GM19463 (cell line): Measurements from ENCODE around the gene SUPT20HL2.
"Not testable (repeated sequence)": the region's sequence is repeated elsewhere in the genome, so short reads cannot be mapped to it uniquely, and the experiment has no call there.

ENCODE experiments used
- ATAC-seq: cut with Tn5 transposase; IDR thresholded peaks from one replicate; pipeline ENCODE4 v1.9.1; 2021; ENCODE audit warnings: mild to moderate bottlenecking, moderate library complexity; ENCODE audit not compliant: unreplicated experiment

The SUPT20HL2 gene

DNA sequence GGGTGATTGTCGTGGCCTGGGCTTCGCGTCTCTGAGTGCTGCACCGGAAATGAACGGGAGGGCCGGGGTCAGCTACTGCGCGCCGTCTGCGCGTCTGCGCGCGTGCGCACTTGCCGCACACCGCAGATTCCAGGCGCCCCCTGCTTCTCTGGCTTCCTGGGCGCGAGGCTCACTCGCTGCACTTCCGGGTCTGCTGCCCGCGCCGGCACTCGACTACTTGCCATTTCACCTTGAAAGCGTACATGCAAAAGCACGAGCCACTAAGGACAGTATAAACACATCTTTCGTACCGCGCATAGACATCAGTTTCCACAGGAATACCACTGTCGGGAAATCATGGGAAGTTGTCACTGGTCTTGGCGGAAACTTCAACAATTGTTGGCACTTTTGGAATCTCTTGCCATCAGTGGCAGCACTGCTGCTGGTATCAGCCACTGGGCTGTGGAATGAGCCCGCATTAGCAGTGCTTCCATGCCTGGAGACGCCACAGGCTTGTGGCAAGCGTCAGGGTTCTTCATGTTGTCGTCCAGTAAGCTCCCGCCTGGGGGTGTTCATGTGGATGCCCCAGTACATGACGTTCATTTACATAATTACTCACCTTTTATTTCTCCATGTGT is at the start of gene SUPT20HL2:
Gene SUPT20HL2, minus strand, starts transcription at position 51 of the 617 bp plus-strand sequence. CDS start 754 bp downstream, outside the sequence.
- no peak for ATAC-seq

DNA sequence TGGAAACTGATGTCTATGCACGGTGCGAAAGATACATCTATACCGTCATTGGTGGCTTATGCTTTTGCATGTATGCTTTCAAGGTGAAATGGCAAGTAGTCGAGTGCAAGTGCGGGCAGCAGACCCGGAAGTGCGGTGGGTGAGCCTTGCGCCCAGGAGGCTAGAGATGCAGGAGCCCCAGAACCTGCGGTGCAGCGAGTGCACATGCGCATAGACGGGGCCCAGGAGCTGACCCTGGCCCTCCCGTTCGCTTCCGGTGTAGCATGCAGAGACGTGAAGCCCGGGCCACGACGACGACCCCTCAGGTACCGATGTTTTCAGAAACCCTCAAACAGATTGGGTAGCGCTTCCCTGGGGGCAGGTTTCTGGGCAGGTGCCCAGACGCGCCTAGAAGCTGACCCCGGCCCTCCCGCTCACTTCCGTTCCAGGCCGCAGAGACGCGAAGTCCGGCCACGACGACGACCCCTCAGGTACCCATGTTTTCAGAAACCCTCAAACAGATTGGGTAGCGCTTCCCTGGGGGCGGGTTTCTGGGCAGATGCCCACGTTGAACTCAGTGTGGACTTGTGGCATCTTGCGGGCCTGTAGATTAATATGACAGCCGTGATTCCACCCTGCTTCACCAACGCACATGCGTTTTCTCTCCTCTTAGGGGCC is 48.3 kb upstream of the SUPT20HL2 start:
- ATAC-seq, result not testable (repeated sequence)

DNA sequence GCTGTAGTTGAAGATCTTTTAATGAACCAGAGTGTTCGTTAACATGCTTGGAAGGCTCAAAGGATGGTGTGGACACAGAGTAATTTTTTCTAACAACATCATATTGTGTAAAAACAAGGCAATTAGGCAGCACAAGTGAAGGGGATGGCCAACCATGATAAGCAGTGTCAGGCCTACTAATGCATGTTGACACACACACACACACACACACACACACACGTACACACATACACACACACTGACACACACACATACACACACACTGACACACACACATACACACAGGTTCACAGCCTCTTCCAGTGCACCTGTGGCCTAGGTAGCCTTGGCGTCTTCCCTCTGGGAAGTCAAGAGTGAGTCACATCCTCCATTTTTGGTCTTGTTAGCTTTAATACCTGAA is 46.4 kb upstream of the SUPT20HL2 start, which contains the start of gene SUPT20HL1:
Gene SUPT20HL1, plus strand, starts transcription at position 368 of the 400 bp plus-strand sequence. CDS start 2,122 bp downstream, outside the sequence.
- no peak for ATAC-seq

DNA sequence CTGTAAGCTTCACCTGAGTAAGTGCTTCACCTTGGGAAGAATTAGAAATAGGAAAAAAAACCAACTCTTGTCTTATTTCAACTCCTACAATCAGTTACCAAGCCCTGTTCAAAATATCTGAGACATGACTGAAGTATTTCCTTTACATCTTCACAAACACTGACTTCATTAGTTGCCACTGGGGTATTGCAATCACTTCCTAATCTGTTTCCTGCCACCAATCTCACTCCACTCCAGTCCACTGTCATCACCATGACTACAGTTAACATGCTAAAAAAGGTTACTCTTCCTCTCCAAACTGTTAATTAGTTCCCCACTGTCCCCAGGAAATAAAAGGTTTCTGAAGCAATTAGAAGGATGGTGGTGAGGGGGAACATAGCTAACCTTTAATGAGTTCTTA is 43.2 kb upstream of the SUPT20HL2 start:
- no peak for ATAC-seq

DNA sequence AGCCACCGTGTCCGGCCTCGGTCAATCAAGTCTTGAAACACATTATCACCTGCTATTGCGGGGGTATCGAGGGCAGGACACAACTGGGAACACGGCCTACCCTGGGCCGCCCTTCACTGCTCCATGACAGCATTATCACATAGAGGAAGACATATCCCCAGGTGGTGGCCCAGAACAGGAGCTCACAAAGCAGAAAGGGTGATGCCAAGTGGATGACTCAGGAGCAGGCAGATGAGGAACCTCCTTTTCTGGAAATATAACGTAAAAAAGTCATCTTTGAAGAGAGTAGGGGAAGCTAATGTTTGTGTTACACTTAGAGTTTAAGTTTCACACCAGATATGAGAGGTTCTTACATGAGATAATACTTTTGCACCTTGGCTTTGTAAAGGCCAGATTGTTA is 41.2 kb upstream of the SUPT20HL2 start:
- no peak for ATAC-seq

DNA sequence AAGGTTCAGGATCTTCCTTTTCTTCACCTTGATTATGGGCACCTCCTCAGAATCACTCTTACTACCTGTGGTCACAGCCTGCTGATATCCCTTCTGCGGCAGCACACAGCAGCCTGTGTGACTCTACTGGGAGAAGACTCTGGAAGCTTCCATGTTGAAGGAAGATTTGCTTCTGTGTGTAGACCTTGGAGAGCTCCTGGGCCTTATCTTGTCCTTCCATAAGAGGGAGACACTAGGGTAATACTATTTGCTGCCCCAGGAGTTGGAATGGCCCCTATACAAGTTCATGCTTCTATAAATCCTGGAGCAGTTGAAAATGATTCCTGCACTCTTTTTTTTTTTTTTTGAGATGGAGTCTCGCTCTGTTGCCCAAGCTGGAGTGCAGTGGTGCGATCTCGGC is 36.3 kb upstream of the SUPT20HL2 start:
- ATAC-seq, result no peak

DNA sequence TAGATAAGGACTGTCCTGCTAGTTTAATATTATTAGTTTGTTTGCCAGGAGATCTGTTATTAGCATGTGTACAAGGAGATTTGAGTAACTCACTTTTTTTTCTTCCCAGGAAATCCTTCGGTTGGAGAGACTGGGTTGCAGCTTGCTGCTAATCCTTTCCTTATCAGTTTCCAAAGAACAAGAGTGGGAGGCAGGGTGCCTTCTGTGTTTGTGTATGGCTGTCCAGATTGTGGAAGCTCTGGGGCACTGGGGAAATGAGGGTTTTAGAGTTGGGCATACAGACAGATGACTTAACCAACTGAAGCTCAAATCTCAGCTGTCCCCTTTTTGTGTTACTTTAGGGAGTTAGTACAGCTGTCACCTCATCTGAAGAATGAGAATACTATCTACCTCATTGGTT is 34.0 kb upstream of the SUPT20HL2 start:
- no peak for ATAC-seq

DNA sequence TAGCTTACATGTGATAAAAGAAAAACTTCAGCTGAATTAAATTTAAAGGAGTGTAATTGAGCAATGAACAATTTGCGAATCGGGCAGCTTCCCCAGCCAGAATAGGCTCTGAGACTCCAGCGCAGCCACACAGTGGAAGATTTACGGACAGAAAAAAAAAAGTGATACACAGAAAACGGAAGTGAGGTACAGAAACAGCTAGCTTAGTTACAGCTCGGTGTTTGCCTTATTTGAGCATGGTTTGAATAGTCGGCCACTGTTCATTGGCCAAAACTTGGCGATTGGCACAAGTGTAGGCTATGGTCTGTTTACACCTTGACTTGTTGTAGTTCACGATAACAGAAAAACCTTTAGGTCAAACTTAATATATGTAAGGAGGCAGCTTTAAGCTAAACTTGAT is 29.9 kb upstream of the SUPT20HL2 start:
- peak; percentile 86 for ATAC-seq

DNA sequence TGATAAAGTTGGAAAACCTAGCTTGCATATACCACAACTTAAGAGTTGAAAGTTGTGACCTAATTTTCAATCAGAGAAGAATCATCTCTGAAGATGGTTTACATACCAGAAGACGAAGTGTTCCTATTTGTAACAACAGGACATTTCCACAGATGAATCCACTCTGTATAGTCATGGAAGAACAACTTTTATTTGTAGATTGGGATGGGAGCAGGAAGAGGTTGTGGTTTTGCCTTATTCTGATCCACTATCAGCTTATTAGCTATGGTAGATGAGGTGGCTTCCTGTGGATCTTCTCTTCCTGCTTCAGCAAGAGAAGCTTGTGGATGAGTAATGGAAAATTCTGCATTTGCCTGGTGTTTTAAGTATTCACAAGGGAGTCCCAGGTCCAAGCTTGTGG is 27.9 kb upstream of the SUPT20HL2 start:
- no peak for ATAC-seq

DNA sequence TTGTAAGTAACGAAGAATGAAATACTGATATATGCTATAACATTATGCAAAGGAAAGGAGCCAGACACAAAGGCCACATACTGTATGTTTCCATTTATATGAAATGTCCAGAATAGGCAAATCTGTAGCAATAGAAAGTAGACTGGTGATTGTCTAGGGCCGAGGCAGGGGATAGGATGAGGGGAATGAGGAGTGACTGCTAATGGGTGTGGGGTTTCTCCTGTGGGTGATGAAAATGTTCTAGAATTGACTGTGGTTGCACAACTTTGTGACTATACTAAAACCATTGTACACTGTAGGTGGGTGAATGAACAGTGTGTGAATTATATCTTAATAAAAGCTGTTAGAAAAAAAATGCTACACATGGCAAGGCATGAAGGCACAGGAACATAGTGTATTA is 26.6 kb upstream of the SUPT20HL2 start:
- no peak for ATAC-seq

DNA sequence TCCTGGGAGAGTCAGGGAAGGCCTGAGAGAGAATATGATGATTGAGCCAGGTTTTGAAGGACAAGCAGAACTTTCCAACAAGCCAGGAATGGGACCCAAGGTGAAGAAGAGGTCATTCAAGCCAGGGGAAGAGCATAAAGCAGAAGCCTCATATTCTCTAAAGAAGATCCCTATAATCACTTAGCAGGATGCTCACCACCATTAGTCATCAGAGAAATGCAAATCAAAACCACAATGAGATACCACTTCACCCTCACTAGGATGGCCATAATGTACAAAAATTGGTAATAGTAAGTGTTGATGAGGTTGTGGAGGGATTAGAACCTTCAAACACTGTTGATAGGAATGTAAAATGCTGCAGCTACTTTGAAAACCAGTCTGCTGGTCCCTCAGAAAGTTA is 26.0 kb upstream of the SUPT20HL2 start:
- ATAC-seq, result no peak

DNA sequence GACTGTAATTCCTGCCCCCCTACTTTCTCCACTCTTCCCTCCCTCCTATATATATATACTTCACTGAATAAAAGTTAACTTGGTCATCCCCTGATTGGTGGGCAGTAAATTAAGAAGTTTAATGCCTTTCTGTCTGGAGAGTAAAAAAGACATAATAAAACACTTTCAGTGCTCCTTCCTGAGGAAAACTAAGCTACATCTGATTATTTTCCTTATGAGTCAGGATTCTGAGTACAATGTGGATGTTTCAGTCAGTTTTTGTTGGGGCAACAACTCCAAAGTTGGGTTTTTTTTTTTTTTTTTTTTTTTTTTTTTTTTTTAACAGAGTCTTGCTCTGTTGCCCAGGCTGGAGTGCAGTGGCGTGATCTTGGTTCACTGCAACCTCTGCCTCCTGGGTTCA is 22.0 kb upstream of the SUPT20HL2 start:
- ATAC-seq, result no peak

DNA sequence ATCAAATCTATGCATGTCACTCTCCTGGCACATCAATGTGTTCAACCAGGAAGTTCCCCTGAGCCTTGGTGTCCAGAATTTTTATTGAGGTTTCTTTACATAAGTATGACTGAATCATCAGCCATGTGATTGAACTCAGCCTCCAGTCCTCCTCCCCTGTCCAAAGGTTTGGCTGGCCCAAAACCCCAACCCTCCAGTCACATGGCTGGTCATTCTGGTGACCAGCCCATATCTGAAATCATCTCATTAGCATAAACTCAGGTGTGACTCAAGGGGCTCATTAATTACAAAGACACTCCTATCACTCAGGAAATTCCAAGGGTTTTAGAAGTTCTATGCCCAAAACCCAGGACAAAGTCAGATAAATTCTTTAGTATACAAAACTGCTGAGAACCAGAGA is 20.6 kb upstream of the SUPT20HL2 start:
- ATAC-seq, result no peak

DNA sequence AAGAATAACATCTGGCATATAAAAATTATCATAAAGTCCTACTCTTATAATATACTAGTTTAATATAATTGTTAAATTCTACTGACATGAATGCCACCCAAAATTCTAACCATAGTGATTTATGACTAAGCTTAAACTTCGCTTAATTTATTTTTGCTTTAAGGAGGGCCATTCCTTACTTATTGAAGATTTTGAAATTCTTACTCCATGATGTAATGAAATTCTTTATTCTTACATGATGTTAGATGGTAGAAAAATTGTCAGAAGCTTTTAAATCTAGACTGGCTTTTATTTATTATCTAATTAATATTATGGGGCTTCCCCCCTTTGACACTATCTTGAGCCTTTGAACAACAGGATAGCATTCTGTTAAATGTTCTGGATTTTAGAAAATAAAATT is 19.5 kb upstream of the SUPT20HL2 start:
- no peak for ATAC-seq

DNA sequence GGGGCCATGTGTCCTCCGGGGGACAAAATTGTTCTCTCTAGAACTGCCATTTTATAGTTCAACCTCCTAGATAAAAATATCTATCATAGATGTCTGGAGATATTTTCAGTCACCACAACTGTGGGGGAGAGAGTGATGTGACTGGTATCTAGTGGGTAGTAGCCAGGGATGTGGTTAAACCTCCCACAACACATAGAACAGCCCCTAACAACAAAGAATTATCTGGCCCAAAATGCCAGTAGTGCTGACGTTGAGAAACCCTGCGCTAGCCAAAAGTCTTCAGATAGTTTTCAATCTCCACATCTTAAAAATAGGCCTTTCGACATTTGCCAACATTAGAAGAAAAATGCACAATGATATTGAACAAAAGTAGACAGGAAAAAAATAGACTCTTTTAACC is 19.0 kb upstream of the SUPT20HL2 start:
- ATAC-seq, result no peak

DNA sequence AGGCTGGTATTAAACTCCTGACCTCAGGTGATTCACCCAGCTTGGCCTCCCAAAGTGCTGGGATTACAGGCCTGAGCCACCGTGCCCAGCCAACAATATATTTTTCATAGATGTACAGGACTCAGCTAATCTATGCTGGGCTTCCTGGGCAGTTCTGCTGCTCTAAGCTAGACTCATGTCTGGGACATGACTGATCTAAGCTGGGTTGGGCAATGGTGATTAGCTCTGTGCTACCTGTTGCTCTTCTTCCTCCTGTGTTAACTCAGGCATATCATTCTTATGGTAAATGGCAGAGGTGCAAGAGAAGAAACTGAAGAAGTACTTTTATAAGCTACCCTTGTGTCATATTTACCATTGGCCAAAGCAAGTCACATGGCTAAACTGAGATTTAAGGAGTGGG is 11.4 kb upstream of the SUPT20HL2 start:
- no peak for ATAC-seq

DNA sequence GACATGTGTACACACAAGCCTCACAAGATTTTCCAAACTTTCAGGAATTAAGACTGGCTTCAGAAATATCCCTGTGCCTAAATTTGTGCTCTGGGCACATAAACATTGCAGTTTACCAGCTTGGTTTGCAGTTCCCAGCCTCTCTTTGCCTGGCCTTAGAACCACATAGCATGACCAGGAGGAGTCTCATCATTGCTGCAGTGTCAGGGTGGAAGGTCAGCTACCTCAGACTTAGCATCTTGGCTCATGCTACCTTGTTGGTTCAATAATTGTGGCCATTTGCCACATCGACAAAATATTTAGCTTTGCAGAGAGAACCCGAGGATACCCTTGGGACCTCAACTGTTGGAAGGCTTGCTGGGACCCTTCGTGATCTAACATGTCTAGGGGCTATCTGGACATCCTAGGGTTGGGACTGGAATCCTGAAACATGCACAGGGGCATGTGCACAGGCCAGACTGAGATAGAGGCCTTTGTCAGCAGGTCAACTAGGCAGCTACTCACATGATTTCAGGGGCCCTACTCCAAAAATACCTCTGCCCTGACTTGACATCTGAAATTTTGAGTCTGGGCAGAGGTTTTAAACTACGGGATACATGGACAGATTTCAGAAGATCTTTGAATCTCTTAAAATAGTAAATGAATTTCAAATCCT is 8.0 kb upstream of the SUPT20HL2 start:
- no peak for ATAC-seq

DNA sequence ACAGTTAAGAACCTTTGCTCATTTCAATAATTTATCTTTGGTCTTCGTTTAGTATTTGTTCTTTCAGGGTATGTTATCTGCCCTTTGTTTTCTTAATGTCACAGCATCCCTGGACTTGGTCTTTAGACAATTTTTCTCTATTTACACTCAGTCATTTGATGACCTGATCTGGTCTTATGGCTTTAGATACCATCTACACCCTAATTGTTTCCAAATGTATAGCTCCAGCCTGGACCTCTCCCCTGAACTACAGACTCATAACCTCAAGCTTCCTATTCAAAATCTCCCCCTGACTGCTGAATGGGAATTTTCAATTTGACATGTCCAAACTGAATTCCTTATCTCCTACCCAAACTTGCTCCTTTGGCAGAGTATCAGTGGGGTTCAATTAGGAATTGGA is 3.7 kb upstream of the SUPT20HL2 start:
- no peak for ATAC-seq

DNA sequence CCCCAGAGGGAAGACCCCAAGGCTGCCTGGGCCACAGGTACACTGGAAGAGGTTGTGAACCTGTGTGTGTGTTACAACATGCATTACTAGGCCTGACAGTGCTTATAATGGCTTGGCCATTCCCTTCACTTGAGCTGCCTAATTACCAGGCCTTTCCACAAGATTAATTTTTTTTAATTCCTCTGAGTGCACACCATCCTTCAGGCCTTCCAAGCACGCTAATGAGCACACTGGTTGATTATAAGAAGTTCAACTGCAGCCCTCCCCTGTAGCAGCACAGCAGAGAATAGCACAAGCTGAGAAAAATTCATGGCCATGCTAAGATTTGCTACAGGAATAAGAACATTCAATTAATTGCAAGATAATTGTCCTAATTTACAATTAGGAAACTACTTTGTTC is 2.2 kb upstream of the SUPT20HL2 start:
- ATAC-seq, result no peak

DNA sequence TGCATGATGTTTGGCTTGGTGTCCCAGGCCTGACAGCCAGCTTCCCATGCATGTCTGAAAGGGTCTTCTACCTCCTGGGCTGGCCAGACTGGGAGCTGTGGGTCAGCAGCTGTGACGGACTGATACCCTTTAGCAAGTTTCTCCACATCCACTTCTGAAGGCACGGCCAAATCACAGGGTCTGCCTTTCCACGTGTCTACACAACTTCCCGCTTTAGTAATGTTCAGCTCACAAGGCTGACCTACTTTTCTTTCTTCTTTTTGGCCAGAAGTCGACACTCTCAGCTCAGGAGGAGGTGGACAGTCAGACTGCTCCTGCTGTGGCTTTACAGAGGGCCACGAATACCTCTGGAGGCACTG is 1.6 kb downstream of the SUPT20HL2 start:
- ATAC-seq, result not testable (repeated sequence)

DNA sequence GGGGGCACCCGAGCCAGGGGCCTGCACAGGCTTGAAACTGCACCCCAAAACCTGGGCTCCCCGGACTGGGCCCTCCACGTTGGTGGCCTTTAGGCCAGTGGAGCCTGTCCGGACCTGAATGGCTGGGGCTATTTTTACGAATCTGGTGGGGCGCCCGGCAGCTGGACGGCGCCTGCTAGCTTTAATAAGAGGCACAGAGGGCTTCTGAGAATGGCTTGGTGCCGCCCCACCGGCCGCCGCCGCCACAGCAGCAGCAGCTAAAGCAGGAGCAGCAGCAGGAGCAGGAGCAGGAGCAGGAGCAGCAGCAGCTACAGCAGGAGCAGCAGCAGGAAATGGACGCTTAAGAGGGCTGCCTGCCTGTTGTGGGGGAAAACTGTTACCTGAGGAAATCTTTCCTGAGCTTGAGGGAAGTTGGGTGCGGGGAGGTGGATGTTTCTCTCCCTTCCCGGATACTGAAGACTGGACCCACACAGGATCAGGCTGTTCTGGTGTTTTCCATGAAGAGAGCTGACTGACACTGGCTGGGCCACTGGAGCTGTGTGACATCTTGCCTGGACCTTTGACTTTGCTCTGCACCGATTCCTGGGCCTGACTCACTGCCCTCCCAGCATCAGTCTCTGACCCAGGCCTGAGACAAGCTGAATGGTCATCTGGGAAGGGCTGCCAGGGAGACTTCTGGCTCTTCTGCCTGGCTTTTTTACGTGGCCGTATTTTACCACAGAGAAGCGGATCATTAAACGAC is 2.2 kb downstream of the SUPT20HL2 start:
- not testable (repeated sequence) for ATAC-seq

DNA sequence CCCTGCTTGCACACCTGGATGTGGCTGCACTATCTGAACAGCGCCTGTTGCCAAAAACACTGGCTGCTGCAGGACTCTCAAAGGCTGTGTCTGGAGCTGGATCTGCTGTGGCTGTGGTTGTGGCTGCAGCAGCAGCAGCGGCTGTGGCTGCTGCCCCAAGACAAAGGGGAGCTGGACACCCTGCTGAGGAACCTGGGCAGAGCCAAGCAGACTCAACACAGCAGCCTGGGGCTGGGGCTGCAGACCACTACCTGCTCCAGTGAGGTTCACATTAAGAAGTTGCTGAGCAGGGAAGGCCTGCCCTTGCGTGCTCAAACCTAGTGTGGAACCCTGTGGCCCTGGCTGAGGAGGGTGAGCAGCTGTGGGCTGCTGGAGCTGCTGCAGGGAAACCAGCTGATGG is 3.0 kb downstream of the SUPT20HL2 start:
- not testable (repeated sequence) for ATAC-seq
